SU-DHL-6 (cell line): ENCODE data around the gene NTMT2.

Experiments used
- H2AFZ ChIP-seq: fragments of 200-600 bp; sonication (generic); 2 replicates; pipeline ENCODE4 v1.6.1; 2014; ENCODE audit warnings: low read depth, mild to moderate bottlenecking, moderate library complexity, mixed read lengths, antibody characterized with exemption, low read length; ENCODE audit not compliant: severe bottlenecking
- H3F3A ChIP-seq: fragments of 200-600 bp; shearing (Covaris generic); 2 replicates; pipeline ENCODE4 v1.6.0; 2016; ENCODE audit warnings: antibody characterized with exemption, mild to moderate bottlenecking; ENCODE audit not compliant: insufficient read depth
- H3K27ac ChIP-seq: fragments of 200-600 bp; sonication (generic); 2 replicates; pipeline ENCODE4 v1.5.1; 2016; ENCODE audit warnings: low read depth, mild to moderate bottlenecking, low read length, moderate library complexity, mixed read lengths
- H3K27me3 ChIP-seq: fragments of 200-600 bp; sonication (generic), shearing (Covaris generic); 2 replicates; pipeline ENCODE4 v1.6.0; 2014; ENCODE audit warnings: mild to moderate bottlenecking, low read length
- H3K36me3 ChIP-seq: fragments of 200-600 bp; sonication (generic); 2 replicates; pipeline ENCODE4 v1.6.1; 2014; ENCODE audit warnings: mild to moderate bottlenecking, low read length, mixed read lengths
- H3K4me2 ChIP-seq: fragments of 300-600, 200-600 bp; shearing (Covaris generic), sonication (generic); 2 replicates; pipeline ENCODE4 v1.6.0; 2014; ENCODE audit warnings: low read length, low read depth, mild to moderate bottlenecking; ENCODE audit not compliant: poor library complexity, severe bottlenecking
- H3K4me3 ChIP-seq: fragments of 200-600 bp; sonication (generic); 2 replicates; pipeline ENCODE4 v1.5.1; 2014; ENCODE audit warnings: antibody characterized with exemption, low read length, mild to moderate bottlenecking, mixed read lengths; ENCODE audit not compliant: insufficient read depth, poor library complexity, severe bottlenecking
- H3K79me2 ChIP-seq: fragments of 200-600 bp; sonication (generic); 2 replicates; pipeline ENCODE4 v1.6.1; 2014; ENCODE audit warnings: mild to moderate bottlenecking, low read length, moderate library complexity; ENCODE audit not compliant: insufficient read depth
- H3K9ac ChIP-seq: fragments of 200-600 bp; sonication (generic); 2 replicates; pipeline ENCODE4 v1.7.0; 2014; ENCODE audit warnings: mild to moderate bottlenecking, low read length
- H3K9me2 ChIP-seq: fragments of 200-600 bp; sonication (generic); replicated peaks from 2 replicates; pipeline ENCODE4 v1.6.1; 2014; ENCODE audit warnings: low read length; ENCODE audit not compliant: insufficient read depth
- H3K9me3 ChIP-seq: fragments of 200-600 bp; sonication (generic); 2 replicates; pipeline ENCODE4 v1.6.1; 2014; ENCODE audit warnings: low read length, mixed read lengths; ENCODE audit not compliant: insufficient read depth
- H4K20me1 ChIP-seq: fragments of 200-600 bp; sonication (generic); 2 replicates; pipeline ENCODE4 v1.6.1; 2014; ENCODE audit warnings: low read depth, mild to moderate bottlenecking, antibody characterized with exemption, low read length, moderate library complexity, mixed read lengths
- EZH2phosphoT487 ChIP-seq: fragments of 200-600 bp; sonication (generic), shearing (Covaris generic); conservative IDR thresholded peaks from 2 replicates; pipeline ENCODE4 v1.6.1; 2018; ENCODE audit warnings: mild to moderate bottlenecking, antibody characterized with exemption, low read length, moderate library complexity, mixed read lengths
- TF ChIP-seq, protein P1 (sequence below): fragments of 200-600 bp; sonication (generic); IDR thresholded peaks from one replicate; pipeline ENCODE4 v1.5.1; 2017; ENCODE audit warnings: antibody characterized with exemption, mild to moderate bottlenecking, low read length, moderate library complexity; ENCODE audit not compliant: insufficient read depth, poor library complexity, severe bottlenecking

The NTMT2 gene

GRCh38 chr1:170140371-170140770, 5.4 kb upstream of the NTMT2 start:
- Histone ChIP-seq H3K4me2 (no peak overlapping the region), H3K4me3 (no peak overlapping the region), H3K27ac (no peak overlapping the region), H3K27me3 (no peaks in the 10 kb centered on the region), H3K9me3 (no peaks in the 10 kb centered on the region), H3K9ac (no peak overlapping the region), H4K20me1 (no peaks in the 10 kb centered on the region), H3K79me2 (no peaks in the 10 kb centered on the region), H3K36me3 (no peaks in the 10 kb centered on the region), H2AFZ (no peak overlapping the region), H3K9me2 (no peaks in the 10 kb centered on the region), H3F3A (no peaks in the 10 kb centered on the region)
- TF ChIP-seq, protein P1, sequence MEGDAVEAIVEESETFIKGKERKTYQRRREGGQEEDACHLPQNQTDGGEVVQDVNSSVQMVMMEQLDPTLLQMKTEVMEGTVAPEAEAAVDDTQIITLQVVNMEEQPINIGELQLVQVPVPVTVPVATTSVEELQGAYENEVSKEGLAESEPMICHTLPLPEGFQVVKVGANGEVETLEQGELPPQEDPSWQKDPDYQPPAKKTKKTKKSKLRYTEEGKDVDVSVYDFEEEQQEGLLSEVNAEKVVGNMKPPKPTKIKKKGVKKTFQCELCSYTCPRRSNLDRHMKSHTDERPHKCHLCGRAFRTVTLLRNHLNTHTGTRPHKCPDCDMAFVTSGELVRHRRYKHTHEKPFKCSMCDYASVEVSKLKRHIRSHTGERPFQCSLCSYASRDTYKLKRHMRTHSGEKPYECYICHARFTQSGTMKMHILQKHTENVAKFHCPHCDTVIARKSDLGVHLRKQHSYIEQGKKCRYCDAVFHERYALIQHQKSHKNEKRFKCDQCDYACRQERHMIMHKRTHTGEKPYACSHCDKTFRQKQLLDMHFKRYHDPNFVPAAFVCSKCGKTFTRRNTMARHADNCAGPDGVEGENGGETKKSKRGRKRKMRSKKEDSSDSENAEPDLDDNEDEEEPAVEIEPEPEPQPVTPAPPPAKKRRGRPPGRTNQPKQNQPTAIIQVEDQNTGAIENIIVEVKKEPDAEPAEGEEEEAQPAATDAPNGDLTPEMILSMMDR, result no peak
- no peak for TF ChIP-seq EZH2phosphoT487

DNA sequence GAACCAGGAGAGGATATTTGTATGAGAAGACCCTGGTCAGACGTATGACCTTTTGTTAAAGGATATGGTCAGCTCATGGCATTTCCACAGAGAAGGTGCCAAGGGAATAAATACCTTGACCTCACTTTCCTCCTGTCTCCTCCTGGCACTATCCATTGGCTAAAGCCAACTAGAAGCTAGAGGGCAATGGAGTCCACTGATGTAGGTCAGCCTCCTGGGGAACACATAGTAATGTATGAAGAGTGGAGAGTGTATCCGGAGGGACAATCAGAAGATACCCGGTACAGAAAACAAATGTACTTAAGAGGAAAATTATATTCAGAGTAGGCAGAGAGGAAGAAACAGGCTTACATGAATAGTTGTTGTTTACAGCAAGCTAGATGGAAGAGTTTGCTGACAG, 698 bp upstream of the NTMT2 start:
- H3K9me2 ChIP-seq, result no peaks in the 10 kb centered on the region
- no peaks in the 10 kb centered on the region for H3K27me3 ChIP-seq
- no peaks in the 10 kb centered on the region for H4K20me1 ChIP-seq
- H3K4me2 ChIP-seq, result no peak overlapping the region
- TF ChIP-seq EZH2phosphoT487, result no peak
- TF ChIP-seq, protein P1, result no peak
- H3K9me3 ChIP-seq, result no peaks in the 10 kb centered on the region
- no peaks in the 10 kb centered on the region for H3F3A ChIP-seq
- H3K4me3 ChIP-seq, result no peak overlapping the region
- no peaks in the 10 kb centered on the region for H3K36me3 ChIP-seq
- H2AFZ ChIP-seq, result no peak overlapping the region
- H3K79me2 ChIP-seq, result no peaks in the 10 kb centered on the region
- H3K9ac ChIP-seq, result no peak overlapping the region
- H3K27ac ChIP-seq, result no peak overlapping the region

- no peak overlapping the region for H3K4me3 ChIP-seq
- H3K4me2 ChIP-seq, result no peak overlapping the region
- no peak overlapping the region for H3K27ac ChIP-seq
Observed at GRCh38 chr1:170146720-170147263, 1.0 kb downstream of the NTMT2 start.

More at GRCh38 chr1:170146720-170147263, 1.0 kb downstream of the NTMT2 start:
- H3K79me2 ChIP-seq, result no peaks in the 10 kb centered on the region
- no peak overlapping the region for H3K9ac ChIP-seq
- H3K9me3 ChIP-seq, result no peaks in the 10 kb centered on the region
- 0 out of 2 replicates have a peak, but pooled peaks cover 6% of the 10 kb centered on the region for H3K9me2 ChIP-seq
- H3F3A ChIP-seq, result no peaks in the 10 kb centered on the region
- TF ChIP-seq EZH2phosphoT487, result no peak
- TF ChIP-seq, protein P1, result no peak
- H2AFZ ChIP-seq, result no peak overlapping the region
- no peaks in the 10 kb centered on the region for H3K27me3 ChIP-seq
- no peaks in the 10 kb centered on the region for H4K20me1 ChIP-seq
- no peaks in the 10 kb centered on the region for H3K36me3 ChIP-seq
